ENCODE data around the gene THEMIS. TPM values are rescaled to one million over a fixed set of nuclear protein-coding genes. Genes with fewer than 3 reads are reported as not detected.

The THEMIS gene
- total RNA-seq, 1 experiment from 2014 or later, result not detected

GRCh38 chr6:127923135-127923534 is 22.3 kb upstream of the THEMIS start:
- H3K27ac ChIP-seq (ENCODE audit: low read length), result no peak overlapping the region
- no peak overlapping the region for H2AFZ ChIP-seq (ENCODE audit: low read length)
- H3K36me3 ChIP-seq (ENCODE audit: insufficient read depth, low read length), result no peaks in the 10 kb centered on the region
- no peak overlapping the region for H3K4me2 ChIP-seq (ENCODE audit: low read depth, low read length, poor library complexity, severe bottlenecking)
- H3K79me2 ChIP-seq (ENCODE audit: low read length), result no peaks in the 10 kb centered on the region
- no peaks in the 10 kb centered on the region for H3K27me3 ChIP-seq (ENCODE audit: low read length)
- no peak overlapping the region for H3K4me3 ChIP-seq (ENCODE audit: low read length)
- H3K9ac ChIP-seq (ENCODE audit: low read length), result no peak overlapping the region
- no peaks in the 10 kb centered on the region for H4K20me1 ChIP-seq (ENCODE audit: insufficient read depth, low read depth, low read length)
- H3K9me2 ChIP-seq (replicated peaks; ENCODE audit: insufficient read depth, low read length), result no peaks in the 10 kb centered on the region
- peaks cover 19% of the 10 kb centered on the region for H3K9me3 ChIP-seq (ENCODE audit: low read length)
- H3K4me1 ChIP-seq (ENCODE audit: low read length), result no peaks in the 10 kb centered on the region
- DNase-seq, result no peak

- no peak for DNase-seq
- no peaks in the 10 kb centered on the region for H4K20me1 ChIP-seq (ENCODE audit: insufficient read depth, low read depth, low read length)
Measured at GRCh38 chr6:127921982-127922381, 21.1 kb upstream of the THEMIS start.

GRCh38 chr6:127920804-127921203 is 19.9 kb upstream of the THEMIS start:
- no peaks in the 10 kb centered on the region for H3K36me3 ChIP-seq (ENCODE audit: insufficient read depth, low read length)
- no peak overlapping the region for H3K9ac ChIP-seq (ENCODE audit: low read length)
- H3K79me2 ChIP-seq (ENCODE audit: low read length), result no peaks in the 10 kb centered on the region
- no peaks in the 10 kb centered on the region for H3K4me1 ChIP-seq (ENCODE audit: low read length)
- DNase-seq, result no peak
- peaks cover 29% of the 10 kb centered on the region for H3K9me3 ChIP-seq (ENCODE audit: low read length)
- H3K27me3 ChIP-seq (ENCODE audit: low read length), result no peaks in the 10 kb centered on the region
- H3K4me3 ChIP-seq (ENCODE audit: low read length), result no peak overlapping the region
- no peaks in the 10 kb centered on the region for H3K9me2 ChIP-seq (replicated peaks; ENCODE audit: insufficient read depth, low read length)
- no peak overlapping the region for H3K4me2 ChIP-seq (ENCODE audit: low read depth, low read length, poor library complexity, severe bottlenecking)
- no peak overlapping the region for H2AFZ ChIP-seq (ENCODE audit: low read length)
- H4K20me1 ChIP-seq (ENCODE audit: insufficient read depth, low read depth, low read length), result no peaks in the 10 kb centered on the region
- H3K27ac ChIP-seq (ENCODE audit: low read length), result no peak overlapping the region

More at GRCh38 chr6:127921982-127922381, 21.1 kb upstream of the THEMIS start:
- no peaks in the 10 kb centered on the region for H3K79me2 ChIP-seq (ENCODE audit: low read length)
- no peak overlapping the region for H3K9ac ChIP-seq (ENCODE audit: low read length)
- no peak overlapping the region for H2AFZ ChIP-seq (ENCODE audit: low read length)
- no peak overlapping the region for H3K4me3 ChIP-seq (ENCODE audit: low read length)
- no peak overlapping the region for H3K4me2 ChIP-seq (ENCODE audit: low read depth, low read length, poor library complexity, severe bottlenecking)
- H3K36me3 ChIP-seq (ENCODE audit: insufficient read depth, low read length), result no peaks in the 10 kb centered on the region
- H3K27me3 ChIP-seq (ENCODE audit: low read length), result no peaks in the 10 kb centered on the region
- no peaks in the 10 kb centered on the region for H3K4me1 ChIP-seq (ENCODE audit: low read length)
- peaks cover 22% of the 10 kb centered on the region for H3K9me3 ChIP-seq (ENCODE audit: low read length)
- H3K27ac ChIP-seq (ENCODE audit: low read length), result no peak overlapping the region
- no peaks in the 10 kb centered on the region for H3K9me2 ChIP-seq (replicated peaks; ENCODE audit: insufficient read depth, low read length)

- H3K4me2 ChIP-seq (ENCODE audit: low read depth, low read length, poor library complexity, severe bottlenecking), result no peak overlapping the region
- H3K9me3 ChIP-seq (ENCODE audit: low read length), result peaks cover 30% of the 10 kb centered on the region
- no peaks in the 10 kb centered on the region for H3K27me3 ChIP-seq (ENCODE audit: low read length)
- H4K20me1 ChIP-seq (ENCODE audit: insufficient read depth, low read depth, low read length), result no peaks in the 10 kb centered on the region
- no peak for DNase-seq
- H3K4me1 ChIP-seq (ENCODE audit: low read length), result no peaks in the 10 kb centered on the region
- no peaks in the 10 kb centered on the region for H3K36me3 ChIP-seq (ENCODE audit: insufficient read depth, low read length)
- no peak overlapping the region for H3K4me3 ChIP-seq (ENCODE audit: low read length)
- H2AFZ ChIP-seq (ENCODE audit: low read length), result no peak overlapping the region
- H3K9ac ChIP-seq (ENCODE audit: low read length), result no peak overlapping the region
- H3K79me2 ChIP-seq (ENCODE audit: low read length), result no peaks in the 10 kb centered on the region
- no peaks in the 10 kb centered on the region for H3K9me2 ChIP-seq (replicated peaks; ENCODE audit: insufficient read depth, low read length)
- H3K27ac ChIP-seq (ENCODE audit: low read length), result no peak overlapping the region
Measured at GRCh38 chr6:127918506-127919427, 17.9 kb upstream of the THEMIS start.

- Histone ChIP-seq H3K36me3 (ENCODE audit: insufficient read depth, low read length) (no peaks in the 10 kb centered on the region), H2AFZ (ENCODE audit: low read length) (no peak overlapping the region), H3K27ac (ENCODE audit: low read length) (no peak overlapping the region), H3K9ac (ENCODE audit: low read length) (no peak overlapping the region), H3K27me3 (ENCODE audit: low read length) (no peaks in the 10 kb centered on the region), H3K9me2 (replicated peaks; ENCODE audit: insufficient read depth, low read length) (no peaks in the 10 kb centered on the region), H4K20me1 (ENCODE audit: insufficient read depth, low read depth, low read length) (no peaks in the 10 kb centered on the region), H3K4me1 (ENCODE audit: low read length) (no peaks in the 10 kb centered on the region), H3K4me2 (ENCODE audit: low read depth, low read length, poor library complexity, severe bottlenecking) (no peak overlapping the region), H3K9me3 (ENCODE audit: low read length) (peaks cover 27% of the 10 kb centered on the region), H3K79me2 (ENCODE audit: low read length) (no peaks in the 10 kb centered on the region), H3K4me3 (ENCODE audit: low read length) (no peak overlapping the region)
- no peak for DNase-seq
Measured at GRCh38 chr6:127917766-127918165, 16.9 kb upstream of the THEMIS start.

- Histone ChIP-seq H3K27me3 (ENCODE audit: low read length) (no peaks in the 10 kb centered on the region), H4K20me1 (ENCODE audit: insufficient read depth, low read depth, low read length) (no peaks in the 10 kb centered on the region), H2AFZ (ENCODE audit: low read length) (no peak overlapping the region), H3K27ac (ENCODE audit: low read length) (no peak overlapping the region), H3K9me2 (replicated peaks; ENCODE audit: insufficient read depth, low read length) (no peaks in the 10 kb centered on the region), H3K79me2 (ENCODE audit: low read length) (no peaks in the 10 kb centered on the region), H3K9me3 (ENCODE audit: low read length) (peaks cover 25% of the 10 kb centered on the region), H3K4me3 (ENCODE audit: low read length) (no peak overlapping the region), H3K4me2 (ENCODE audit: low read depth, low read length, poor library complexity, severe bottlenecking) (no peak overlapping the region), H3K36me3 (ENCODE audit: insufficient read depth, low read length) (no peaks in the 10 kb centered on the region), H3K4me1 (ENCODE audit: low read length) (no peaks in the 10 kb centered on the region), H3K9ac (ENCODE audit: low read length) (no peak overlapping the region)
- no peak for DNase-seq
Measured at GRCh38 chr6:127914240-127914639, 13.4 kb upstream of the THEMIS start.

- Histone ChIP-seq H2AFZ (ENCODE audit: low read length) (no peak overlapping the region), H3K36me3 (ENCODE audit: insufficient read depth, low read length) (no peaks in the 10 kb centered on the region), H3K4me1 (ENCODE audit: low read length) (no peaks in the 10 kb centered on the region), H3K27ac (ENCODE audit: low read length) (no peak overlapping the region), H3K79me2 (ENCODE audit: low read length) (no peaks in the 10 kb centered on the region), H3K4me2 (ENCODE audit: low read depth, low read length, poor library complexity, severe bottlenecking) (no peak overlapping the region), H3K9me3 (ENCODE audit: low read length) (peaks cover 30% of the 10 kb centered on the region), H4K20me1 (ENCODE audit: insufficient read depth, low read depth, low read length) (no peaks in the 10 kb centered on the region), H3K9me2 (replicated peaks; ENCODE audit: insufficient read depth, low read length) (no peaks in the 10 kb centered on the region), H3K9ac (ENCODE audit: low read length) (no peak overlapping the region), H3K4me3 (ENCODE audit: low read length) (no peak overlapping the region), H3K27me3 (ENCODE audit: low read length) (no peaks in the 10 kb centered on the region)
- DNase-seq, result no peak
Measured at GRCh38 chr6:127912914-127913313, 12.1 kb upstream of the THEMIS start.

GRCh38 chr6:127907960-127908640 is 7.2 kb upstream of the THEMIS start:
- H4K20me1 ChIP-seq (ENCODE audit: insufficient read depth, low read depth, low read length), result no peaks in the 10 kb centered on the region
- no peak overlapping the region for H3K9ac ChIP-seq (ENCODE audit: low read length)
- no peak overlapping the region for H3K4me2 ChIP-seq (ENCODE audit: low read depth, low read length, poor library complexity, severe bottlenecking)
- no peaks in the 10 kb centered on the region for H3K79me2 ChIP-seq (ENCODE audit: low read length)
- H3K36me3 ChIP-seq (ENCODE audit: insufficient read depth, low read length), result no peaks in the 10 kb centered on the region
- peaks cover 32% of the 10 kb centered on the region for H3K9me3 ChIP-seq (ENCODE audit: low read length)
- no peak for DNase-seq
- no peaks in the 10 kb centered on the region for H3K9me2 ChIP-seq (replicated peaks; ENCODE audit: insufficient read depth, low read length)
- no peaks in the 10 kb centered on the region for H3K4me1 ChIP-seq (ENCODE audit: low read length)
- no peaks in the 10 kb centered on the region for H3K27me3 ChIP-seq (ENCODE audit: low read length)
- no peak overlapping the region for H2AFZ ChIP-seq (ENCODE audit: low read length)
- no peak overlapping the region for H3K4me3 ChIP-seq (ENCODE audit: low read length)
- H3K27ac ChIP-seq (ENCODE audit: low read length), result no peak overlapping the region

Data from Karpas-422 (cell line).